ENCODE results near the gene ANKHD1. TPM values are rescaled to one million over a fixed set of nuclear protein-coding genes. Genes with fewer than 3 reads are reported as not detected.
"Not testable (repeated sequence)": the region's sequence is repeated elsewhere in the genome, so short reads cannot be mapped to it uniquely, and the experiment has no call there.

Gene ANKHD1
- total RNA-seq, 1 experiment from 2014 or later, result 130 TPM

GRCh38 chr5:140480310-140481014, 78.8 kb downstream of the ANKHD1 start:
- no peak for TF ChIP-seq CTCF (IDR thresholded peaks at IDR 0.05; ENCODE audit: insufficient read depth in 1 of 2, low read depth in 1 of 2, low read length in 1 of 2, severe bottlenecking in 1 of 2, unreplicated experiment in 1 of 2)
- H3K27me3 Mint-ChIP-seq (ENCODE audit: insufficient read depth, unreplicated experiment), result no peaks in the 10 kb centered on the region
- Histone ChIP-seq H3K27me3 (replicated peaks; ENCODE audit: control insufficient read depth, insufficient read depth, low read length) (no peaks in the 10 kb centered on the region), H3K9me3 (no peaks in the 10 kb centered on the region), H3K4me3 (ENCODE audit: low read depth, low read length) (no peak overlapping the region), H3K36me3 (ENCODE audit: control insufficient read depth, insufficient read depth, low read length) (no peaks in the 10 kb centered on the region; the same call in 1 of the 2 replicates), H3K4me1 (no peaks in the 10 kb centered on the region)
- H3K27ac Mint-ChIP-seq (ENCODE audit: unreplicated experiment), result no peak overlapping the region
- H3K4me3 Mint-ChIP-seq (ENCODE audit: unreplicated experiment), result no peak overlapping the region
- DNase-seq, result no peak
- POLR2A ChIA-PET, result no interaction called here
- H3K4me1 Mint-ChIP-seq (ENCODE audit: low read depth, unreplicated experiment), result no peaks in the 10 kb centered on the region
- CTCF ChIA-PET, result no interaction called here
- peaks cover 35% of the 10 kb centered on the region for H3K36me3 Mint-ChIP-seq (ENCODE audit: insufficient read depth, unreplicated experiment)
- BruUV-seq (replicated peaks), result no TSS peak
- no peaks in the 10 kb centered on the region for H3K9me3 Mint-ChIP-seq (ENCODE audit: unreplicated experiment)
- intact Hi-C loops (cut with micrococcal nuclease; ENCODE audit: unreplicated experiment), result loop anchor here (5.0 kb wide), 1 partner anchor 108 kb away; no protein-coding TSS in a partner anchor

- Histone ChIP-seq H3K27me3 (replicated peaks; ENCODE audit: control insufficient read depth, insufficient read depth, low read length) (no peaks in the 10 kb centered on the region), H3K4me3 (ENCODE audit: low read depth, low read length) (no peak overlapping the region), H3K9me3 (no peaks in the 10 kb centered on the region), H3K36me3 (ENCODE audit: control insufficient read depth, insufficient read depth, low read length) (no peaks in the 10 kb centered on the region; the same call in 1 of the 2 replicates), H3K4me1 (no peaks in the 10 kb centered on the region)
- BruUV-seq (replicated peaks), result no TSS peak
- Mint-ChIP-seq H3K4me1 (ENCODE audit: low read depth, unreplicated experiment) (no peaks in the 10 kb centered on the region), H3K27ac (ENCODE audit: unreplicated experiment) (no peak overlapping the region), H3K4me3 (ENCODE audit: unreplicated experiment) (no peak overlapping the region), H3K27me3 (ENCODE audit: insufficient read depth, unreplicated experiment) (no peaks in the 10 kb centered on the region), H3K36me3 (ENCODE audit: insufficient read depth, unreplicated experiment) (peaks cover 40% of the 10 kb centered on the region), H3K9me3 (ENCODE audit: unreplicated experiment) (no peaks in the 10 kb centered on the region)
- intact Hi-C loops (cut with micrococcal nuclease; ENCODE audit: unreplicated experiment), result loop anchor here (5.0 kb wide), 1 partner anchor 109 kb away; no protein-coding TSS in a partner anchor
- POLR2A ChIA-PET, result no interaction called here
- CTCF ChIA-PET, result no interaction called here
- DNase-seq, result no peak
- no peak for TF ChIP-seq CTCF (IDR thresholded peaks at IDR 0.05; ENCODE audit: insufficient read depth in 1 of 2, low read depth in 1 of 2, low read length in 1 of 2, severe bottlenecking in 1 of 2, unreplicated experiment in 1 of 2)
Measured at GRCh38 chr5:140481758-140482157, 80.1 kb downstream of the ANKHD1 start.

GRCh38 chr5:140483055-140483454, 81.4 kb downstream of the ANKHD1 start:
- no peak for TF ChIP-seq CTCF (IDR thresholded peaks at IDR 0.05; ENCODE audit: insufficient read depth in 1 of 2, low read depth in 1 of 2, low read length in 1 of 2, severe bottlenecking in 1 of 2, unreplicated experiment in 1 of 2)
- Histone ChIP-seq H3K4me3 (ENCODE audit: low read depth, low read length) (no peak overlapping the region), H3K27me3 (replicated peaks; ENCODE audit: control insufficient read depth, insufficient read depth, low read length) (no peaks in the 10 kb centered on the region), H3K9me3 (no peaks in the 10 kb centered on the region), H3K4me1 (no peaks in the 10 kb centered on the region), H3K36me3 (ENCODE audit: control insufficient read depth, insufficient read depth, low read length) (no peaks in the 10 kb centered on the region; the same call in 1 of the 2 replicates)
- BruUV-seq (replicated peaks), result no TSS peak
- ChIA-PET POLR2A (no interaction called here), CTCF (no interaction called here)
- intact Hi-C loops (cut with micrococcal nuclease; ENCODE audit: unreplicated experiment), result loop anchor here (5.0 kb wide), 1 partner anchor 111 kb away; no protein-coding TSS in a partner anchor
- no peaks in the 10 kb centered on the region for H3K9me3 Mint-ChIP-seq (ENCODE audit: unreplicated experiment)
- no peaks in the 10 kb centered on the region for H3K27me3 Mint-ChIP-seq (ENCODE audit: insufficient read depth, unreplicated experiment)
- no peaks in the 10 kb centered on the region for H3K4me1 Mint-ChIP-seq (ENCODE audit: low read depth, unreplicated experiment)
- no peak for DNase-seq
- H3K4me3 Mint-ChIP-seq (ENCODE audit: unreplicated experiment), result no peak overlapping the region
- peaks cover 39% of the 10 kb centered on the region for H3K36me3 Mint-ChIP-seq (ENCODE audit: insufficient read depth, unreplicated experiment)
- H3K27ac Mint-ChIP-seq (ENCODE audit: unreplicated experiment), result no peak overlapping the region

- H3K36me3 ChIP-seq (ENCODE audit: control insufficient read depth, insufficient read depth, low read length), result not testable (repeated sequence)
Measured at GRCh38 chr5:140488141-140488540, 86.5 kb downstream of the ANKHD1 start.

More at GRCh38 chr5:140488141-140488540, 86.5 kb downstream of the ANKHD1 start:
- H3K4me3 ChIP-seq (ENCODE audit: low read depth, low read length); H3K4me1 ChIP-seq; H3K27me3 Mint-ChIP-seq (ENCODE audit: insufficient read depth, unreplicated experiment); H3K4me3 Mint-ChIP-seq (ENCODE audit: unreplicated experiment); intact Hi-C loops (cut with micrococcal nuclease; ENCODE audit: unreplicated experiment); H3K9me3 ChIP-seq; CTCF ChIA-PET; DNase-seq; H3K9me3 Mint-ChIP-seq (ENCODE audit: unreplicated experiment); BruUV-seq (replicated peaks); H3K4me1 Mint-ChIP-seq (ENCODE audit: low read depth, unreplicated experiment); H3K27ac Mint-ChIP-seq (ENCODE audit: unreplicated experiment); POLR2A ChIA-PET; H3K27me3 ChIP-seq (replicated peaks; ENCODE audit: control insufficient read depth, insufficient read depth, low read length): not testable (repeated sequence)
- peaks cover 36% of the 10 kb centered on the region for H3K36me3 Mint-ChIP-seq (ENCODE audit: insufficient read depth, unreplicated experiment)
